ENCODE measurements around the gene DIP2C. TPM values are rescaled to one million over a fixed set of nuclear protein-coding genes. Genes with fewer than 3 reads are reported as not detected.

DIP2C gene
- total RNA-seq, 4 donors from 2014 or later = 13.4 to 32.0 (median 18.4) TPM

GRCh38 chr10:279232-279631 is 410.2 kb downstream of the DIP2C start:
- H3K36me3 ChIP-seq = peaks cover 0 to 7% (median 0%) of the 10 kb centered on the region in 4 donors
- no peak for DNase-seq
- H3K4me3 ChIP-seq = no peak overlapping the region
- no peaks in the 10 kb centered on the region for H3K27me3 ChIP-seq
- H3K27ac ChIP-seq = no peak overlapping the region
- H3K9me3 ChIP-seq = no peaks in the 10 kb centered on the region
- 92 to 100% methylated on average over 1 to 9 of the region's 9 CpGs for WGBS, 2 donors (ENCODE audit: low coverage in 1 of 2)
- intact Hi-C loops (cut with DNase I; ENCODE audit: low total_unique reads) (no loop called here), in situ Hi-C loops (cut with MboI; ENCODE audit: low pct_ligation_motif_present in 1 of 4, low pct_unique_long_range_greater_than_20kb in 1 of 4, low sequenced_read_pairs in 3 of 4) (no loop called here)
- TF ChIP-seq POLR2AphosphoS5 (IDR thresholded peaks at IDR 0.05) (no peak), POLR2A (IDR thresholded peaks at IDR 0.05) (no peak), EP300 (IDR thresholded peaks at IDR 0.05; ENCODE audit: low read depth) (no peak)
- TF ChIP-seq, protein P1, sequence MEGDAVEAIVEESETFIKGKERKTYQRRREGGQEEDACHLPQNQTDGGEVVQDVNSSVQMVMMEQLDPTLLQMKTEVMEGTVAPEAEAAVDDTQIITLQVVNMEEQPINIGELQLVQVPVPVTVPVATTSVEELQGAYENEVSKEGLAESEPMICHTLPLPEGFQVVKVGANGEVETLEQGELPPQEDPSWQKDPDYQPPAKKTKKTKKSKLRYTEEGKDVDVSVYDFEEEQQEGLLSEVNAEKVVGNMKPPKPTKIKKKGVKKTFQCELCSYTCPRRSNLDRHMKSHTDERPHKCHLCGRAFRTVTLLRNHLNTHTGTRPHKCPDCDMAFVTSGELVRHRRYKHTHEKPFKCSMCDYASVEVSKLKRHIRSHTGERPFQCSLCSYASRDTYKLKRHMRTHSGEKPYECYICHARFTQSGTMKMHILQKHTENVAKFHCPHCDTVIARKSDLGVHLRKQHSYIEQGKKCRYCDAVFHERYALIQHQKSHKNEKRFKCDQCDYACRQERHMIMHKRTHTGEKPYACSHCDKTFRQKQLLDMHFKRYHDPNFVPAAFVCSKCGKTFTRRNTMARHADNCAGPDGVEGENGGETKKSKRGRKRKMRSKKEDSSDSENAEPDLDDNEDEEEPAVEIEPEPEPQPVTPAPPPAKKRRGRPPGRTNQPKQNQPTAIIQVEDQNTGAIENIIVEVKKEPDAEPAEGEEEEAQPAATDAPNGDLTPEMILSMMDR (IDR thresholded peaks at IDR 0.05) = no peak
- no peaks in the 10 kb centered on the region for H3K4me1 ChIP-seq

DNA sequence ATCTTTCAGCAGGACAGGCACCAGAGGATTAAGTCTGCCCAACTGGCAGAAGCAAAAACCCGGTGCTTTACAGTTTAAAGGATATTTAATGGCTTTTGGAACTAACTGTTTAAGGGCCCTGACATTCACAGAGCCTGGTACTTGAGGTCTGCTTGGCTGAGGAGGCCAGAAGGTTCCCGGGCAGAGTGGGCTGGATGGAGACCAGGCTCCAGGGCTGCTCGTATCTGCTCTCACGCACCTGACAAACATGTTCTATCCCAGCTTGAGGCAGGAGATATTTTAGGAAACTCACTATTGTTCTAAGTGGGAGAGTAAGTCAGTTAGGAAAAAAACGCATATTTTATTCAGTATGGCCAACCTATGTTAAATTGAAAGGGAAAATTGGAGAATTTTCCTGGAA is 410.8 kb downstream of the DIP2C start:
- Histone ChIP-seq H3K4me3 (no peak overlapping the region), H3K9me3 (no peaks in the 10 kb centered on the region), H3K36me3 (peaks cover 0 to 7% (median 0%) of the 10 kb centered on the region in 4 donors), H3K27me3 (no peaks in the 10 kb centered on the region), H3K27ac (no peak overlapping the region), H3K4me1 (no peaks in the 10 kb centered on the region)
- intact Hi-C loops (cut with DNase I; ENCODE audit: low total_unique reads) (no loop called here), in situ Hi-C loops (cut with MboI; ENCODE audit: low pct_ligation_motif_present in 1 of 4, low pct_unique_long_range_greater_than_20kb in 1 of 4, low sequenced_read_pairs in 3 of 4) (no loop called here)
- 90 to 92% methylated on average over 5 of the region's 5 CpGs for WGBS, 2 donors (ENCODE audit: low coverage in 1 of 2)
- DNase-seq = no peak
- TF ChIP-seq EP300 (IDR thresholded peaks at IDR 0.05; ENCODE audit: low read depth) (no peak), POLR2A (IDR thresholded peaks at IDR 0.05) (no peak), POLR2AphosphoS5 (IDR thresholded peaks at IDR 0.05) (no peak)
- TF ChIP-seq, protein P1 (IDR thresholded peaks at IDR 0.05) = no peak

DNA sequence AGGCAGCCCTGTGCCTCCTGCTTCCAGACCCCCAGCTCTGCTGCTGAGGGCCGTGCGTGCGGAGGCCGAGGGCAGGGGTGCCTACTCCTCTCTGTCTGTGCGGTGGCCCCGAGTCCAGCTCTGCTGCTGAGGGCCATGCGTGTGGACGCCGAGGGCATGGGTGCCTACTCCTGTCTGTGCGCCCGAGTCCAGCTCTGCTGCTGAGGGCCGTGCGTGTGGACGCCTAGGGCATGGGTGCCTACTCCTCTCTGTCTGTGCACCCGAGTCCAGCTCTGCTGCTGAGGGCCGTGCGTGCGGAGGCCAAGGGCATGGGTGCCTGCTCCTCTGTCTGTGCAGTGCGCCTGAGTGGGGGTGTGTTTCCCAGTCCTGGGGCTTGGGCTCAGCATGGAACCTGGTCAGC is 411.5 kb downstream of the DIP2C start:
- 100% methylated on average over 12 of the region's 19 CpGs; no CpG with 5 or more reads in 1 of the 2 donors for WGBS, 2 donors (ENCODE audit: low coverage in 1 of 2)
- in situ Hi-C loops (cut with MboI; ENCODE audit: low pct_ligation_motif_present in 1 of 4, low pct_unique_long_range_greater_than_20kb in 1 of 4, low sequenced_read_pairs in 3 of 4) (no loop called here), intact Hi-C loops (cut with DNase I; ENCODE audit: low total_unique reads) (no loop called here)
- no peak overlapping the region for H3K27ac ChIP-seq
- no peak overlapping the region for H3K4me3 ChIP-seq
- TF ChIP-seq POLR2AphosphoS5 (IDR thresholded peaks at IDR 0.05) (no peak), POLR2A (IDR thresholded peaks at IDR 0.05) (no peak), EP300 (IDR thresholded peaks at IDR 0.05; ENCODE audit: low read depth) (no peak)
- TF ChIP-seq, protein P1 (IDR thresholded peaks at IDR 0.05) = no peak
- no peaks in the 10 kb centered on the region for H3K27me3 ChIP-seq
- no peaks in the 10 kb centered on the region for H3K9me3 ChIP-seq
- no peak for DNase-seq
- H3K36me3 ChIP-seq = peaks cover 0 to 5% (median 0%) of the 10 kb centered on the region in 4 donors
- no peaks in the 10 kb centered on the region for H3K4me1 ChIP-seq

- Histone ChIP-seq H3K27ac (no peak overlapping the region), H3K4me3 (no peak overlapping the region), H3K36me3 (no peaks in the 10 kb centered on the region), H3K9me3 (no peaks in the 10 kb centered on the region), H3K27me3 (no peaks in the 10 kb centered on the region), H3K4me1 (no peaks in the 10 kb centered on the region)
- TF ChIP-seq EP300 (IDR thresholded peaks at IDR 0.05; ENCODE audit: low read depth) = no peak
- 95% methylated on average over 18 of the region's 18 CpGs; no CpG with 5 or more reads in 1 of the 2 donors for WGBS, 2 donors (ENCODE audit: low coverage in 1 of 2)
- DNase-seq = no peak
- in situ Hi-C loops (cut with MboI; ENCODE audit: low pct_ligation_motif_present in 1 of 4, low pct_unique_long_range_greater_than_20kb in 1 of 4, low sequenced_read_pairs in 3 of 4) = no loop called here
- intact Hi-C loops (cut with DNase I; ENCODE audit: low total_unique reads) = no loop called here
Observed at GRCh38 chr10:275680-276079, 413.8 kb downstream of the DIP2C start.

GRCh38 chr10:274866-275265 is 414.6 kb downstream of the DIP2C start:
- no peak for DNase-seq
- intact Hi-C loops (cut with DNase I; ENCODE audit: low total_unique reads) = no loop called here
- no peak overlapping the region for H3K27ac ChIP-seq
- no peak for TF ChIP-seq POLR2A (IDR thresholded peaks at IDR 0.05)
- TF ChIP-seq, protein P1 (IDR thresholded peaks at IDR 0.05) = no peak
- no peak for TF ChIP-seq EP300 (IDR thresholded peaks at IDR 0.05; ENCODE audit: low read depth)
- TF ChIP-seq POLR2AphosphoS5 (IDR thresholded peaks at IDR 0.05) = no peak
- no peaks in the 10 kb centered on the region for H3K4me1 ChIP-seq
- H3K4me3 ChIP-seq = no peak overlapping the region
- WGBS, 2 donors (ENCODE audit: low coverage in 1 of 2) = 70 to 78% methylated on average over 2 of the region's 2 CpGs
- no peaks in the 10 kb centered on the region for H3K9me3 ChIP-seq
- H3K36me3 ChIP-seq = no peaks in the 10 kb centered on the region
- no peaks in the 10 kb centered on the region for H3K27me3 ChIP-seq
- in situ Hi-C loops (cut with MboI; ENCODE audit: low pct_ligation_motif_present in 1 of 4, low pct_unique_long_range_greater_than_20kb in 1 of 4, low sequenced_read_pairs in 3 of 4) = no loop called here

All from transverse colon (tissue), 4 donors.